Kidney (tissue), 14 donors: Measurements from ENCODE around the gene FBXO4. TPM values are rescaled to one million over a fixed set of nuclear protein-coding genes. Genes with fewer than 3 reads are reported as not detected.

Source experiments
- DNase-seq, 5 donors: peaks; one replicate each; pipeline ENCODE4 v3.0.0-alpha.2; 2013 to 2020
- FAIRE-seq: peaks from 2 replicates; lab custom pipeline; 2012; peaks lifted over from hg19 to GRCh38; lab: Jason Lieb, UNC
- H3K27ac ChIP-seq, 2 donors: one replicate each; pipeline ENCODE4 v1.7.0; 2013; ENCODE audit warnings: low read depth in 2 of 2, low read length in 2 of 2, inconsistent platforms in 1 of 2
- H3K27me3 ChIP-seq: one replicate; pipeline ENCODE4 v1.7.1; 2013; ENCODE audit warnings: low read length, inconsistent platforms; ENCODE audit not compliant: control insufficient read depth, insufficient read depth
- H3K36me3 ChIP-seq, 3 donors: one replicate each; pipeline versions ENCODE4 v1.7.0 to v1.7.1; 2013; ENCODE audit warnings: low read length in 3 of 3, control low read depth in 1 of 3, inconsistent platforms in 1 of 3; ENCODE audit not compliant: insufficient read depth in 3 of 3, control insufficient read depth in 2 of 3
- H3K4me1 ChIP-seq, 3 donors: one replicate each; pipeline versions ENCODE4 v1.7.0 to v1.7.1; 2013; ENCODE audit warnings: low read length in 3 of 3, inconsistent platforms in 1 of 3, low read depth in 1 of 3; ENCODE audit not compliant: control insufficient read depth in 2 of 3, insufficient read depth in 2 of 3
- H3K4me3 ChIP-seq, 3 donors: one replicate each; pipeline versions ENCODE4 v1.7.0 to v1.8.1; 2013; ENCODE audit warnings: low read length in 3 of 3, control low read depth in 1 of 3, inconsistent platforms in 1 of 3
- H3K9ac ChIP-seq, 3 donors: one replicate each; pipeline versions ENCODE4 v1.7.0 to v1.7.1; 2013; ENCODE audit warnings: low read length in 3 of 3, control low read depth in 1 of 3, inconsistent platforms in 1 of 3
- H3K9me3 ChIP-seq, 3 donors: one replicate each; pipeline versions ENCODE4 v1.7.0 to v1.7.1; 2013; ENCODE audit warnings: low read length in 3 of 3, control low read depth in 1 of 3, inconsistent platforms in 1 of 3; ENCODE audit not compliant: control insufficient read depth in 2 of 3, insufficient read depth in 1 of 3
- intact Hi-C: fragments of 100-400 bp; cut with DNase I; formaldehyde crosslinking; loops from one replicate; pipeline ENCODE4 v1.11.1; 2022
- polyA plus RNA-seq: library from polyadenylated mRNA; stranded (reverse); fragments of 350-450 nt; fragmentation: Illumina TruSeq; extraction: RNeasy Lipid Tissue Mini Kit (QIAGEN cat#74804); gene quantifications from one replicate; pipeline ENCODE4 v1.2.3, GENCODE V29; 2014; ENCODE audit warnings: low read depth, low replicate concordance; ENCODE audit not compliant: insufficient read depth
- total RNA-seq: library from RNA; stranded (reverse); fragmentation: NEBNext Ultra II Directional; extraction: Animal tissue kit (Norgen Biotek cat#: 25700); gene quantifications from one replicate; pipeline ENCODE4 v1.2.1, GENCODE V29; 2021
- TF ChIP-seq, protein P1 (sequence below): IDR thresholded peaks from 3 replicates; pipeline ENCODE4 v1.5.1; 2012; ENCODE audit warnings: mild to moderate bottlenecking, moderate library complexity, borderline replicate concordance; ENCODE audit not compliant: insufficient read depth; ENCODE audit errors: extremely low read depth
- donor health status: control.
- donor health status: control.
- donor health status: control.
- donor health status: control.
- donor health status: control.
- donor health status: DM: yes; HTN: yes; CAD: no.
- donor health status: Normal renal cell carcinoma (clear cell type).

The FBXO4 gene
- total and polyA plus RNA-seq, 2 donors from 2014 or later = 7.8 to 12.8 TPM

DNA sequence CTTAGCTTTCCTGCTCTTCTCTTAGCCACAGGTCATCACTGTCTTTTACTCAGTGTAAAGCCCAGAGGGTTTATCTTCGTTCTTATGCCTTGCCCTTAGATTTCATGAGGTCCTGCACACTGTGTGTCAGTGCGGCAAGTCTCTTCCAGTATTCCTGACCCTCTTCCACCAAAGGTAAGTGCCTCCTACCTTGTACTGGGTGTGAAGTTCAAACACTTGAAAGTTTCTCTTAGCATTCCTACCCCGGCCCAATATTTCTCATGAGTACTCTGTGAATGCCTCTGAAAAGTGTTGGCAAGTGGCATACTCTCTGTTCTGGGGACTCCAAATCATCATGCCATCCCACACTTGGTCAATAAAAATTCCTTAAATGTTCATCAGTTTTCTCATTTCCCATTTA, 37.4 kb downstream of the FBXO4 start:
- no peaks in the 10 kb centered on the region for H3K27me3 ChIP-seq

DNA sequence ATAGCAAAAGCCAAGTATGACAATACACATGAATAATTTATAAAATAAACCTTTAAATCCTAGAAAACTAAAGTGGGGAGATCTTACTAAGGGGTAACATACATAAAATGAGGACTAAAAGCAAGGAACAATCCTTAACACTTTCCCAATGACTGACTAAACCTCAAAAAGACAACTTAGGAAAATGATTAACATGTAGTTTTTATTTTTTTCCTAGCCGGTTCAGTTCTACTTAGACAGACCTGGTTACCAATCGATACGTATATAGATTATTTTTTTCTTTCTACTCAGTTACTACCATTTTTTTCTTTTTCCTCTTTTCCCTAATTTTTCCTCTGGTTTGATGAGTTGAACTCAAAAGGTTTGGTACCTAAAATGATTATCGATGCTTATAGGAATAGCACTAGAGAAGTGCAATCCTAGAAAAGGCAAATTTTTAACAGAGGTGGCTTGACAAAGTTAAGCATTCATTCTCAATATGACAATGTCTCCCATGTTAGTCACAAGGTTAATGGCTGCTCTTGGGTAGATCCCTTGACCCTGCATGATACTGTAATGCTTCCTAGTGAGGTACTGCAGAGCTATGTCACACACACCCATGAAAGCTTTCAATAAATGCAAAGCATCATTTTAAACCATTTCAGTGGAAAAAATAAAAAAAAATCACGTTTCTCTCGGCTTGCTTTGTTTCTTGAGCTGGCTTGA, 41.5 kb downstream of the FBXO4 start:
- intact Hi-C loops = no loop called here
- TF ChIP-seq, protein P1, sequence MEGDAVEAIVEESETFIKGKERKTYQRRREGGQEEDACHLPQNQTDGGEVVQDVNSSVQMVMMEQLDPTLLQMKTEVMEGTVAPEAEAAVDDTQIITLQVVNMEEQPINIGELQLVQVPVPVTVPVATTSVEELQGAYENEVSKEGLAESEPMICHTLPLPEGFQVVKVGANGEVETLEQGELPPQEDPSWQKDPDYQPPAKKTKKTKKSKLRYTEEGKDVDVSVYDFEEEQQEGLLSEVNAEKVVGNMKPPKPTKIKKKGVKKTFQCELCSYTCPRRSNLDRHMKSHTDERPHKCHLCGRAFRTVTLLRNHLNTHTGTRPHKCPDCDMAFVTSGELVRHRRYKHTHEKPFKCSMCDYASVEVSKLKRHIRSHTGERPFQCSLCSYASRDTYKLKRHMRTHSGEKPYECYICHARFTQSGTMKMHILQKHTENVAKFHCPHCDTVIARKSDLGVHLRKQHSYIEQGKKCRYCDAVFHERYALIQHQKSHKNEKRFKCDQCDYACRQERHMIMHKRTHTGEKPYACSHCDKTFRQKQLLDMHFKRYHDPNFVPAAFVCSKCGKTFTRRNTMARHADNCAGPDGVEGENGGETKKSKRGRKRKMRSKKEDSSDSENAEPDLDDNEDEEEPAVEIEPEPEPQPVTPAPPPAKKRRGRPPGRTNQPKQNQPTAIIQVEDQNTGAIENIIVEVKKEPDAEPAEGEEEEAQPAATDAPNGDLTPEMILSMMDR = no peak
- no peak for FAIRE-seq

More for the DNA sequence above, 37.4 kb downstream of the FBXO4 start:
- Histone ChIP-seq H3K9me3 (peaks cover 0 to 7% (median 0%) of the 10 kb centered on the region in 3 donors), H3K36me3 (no peaks in the 10 kb centered on the region), H3K27ac (no peak overlapping the region), H3K9ac (no peak overlapping the region), H3K4me1 (no peaks in the 10 kb centered on the region), H3K4me3 (no peak overlapping the region)
- TF ChIP-seq, protein P1 = no peak
- DNase-seq = no peak
- intact Hi-C loops = no loop called here
- FAIRE-seq = no peak

DNA sequence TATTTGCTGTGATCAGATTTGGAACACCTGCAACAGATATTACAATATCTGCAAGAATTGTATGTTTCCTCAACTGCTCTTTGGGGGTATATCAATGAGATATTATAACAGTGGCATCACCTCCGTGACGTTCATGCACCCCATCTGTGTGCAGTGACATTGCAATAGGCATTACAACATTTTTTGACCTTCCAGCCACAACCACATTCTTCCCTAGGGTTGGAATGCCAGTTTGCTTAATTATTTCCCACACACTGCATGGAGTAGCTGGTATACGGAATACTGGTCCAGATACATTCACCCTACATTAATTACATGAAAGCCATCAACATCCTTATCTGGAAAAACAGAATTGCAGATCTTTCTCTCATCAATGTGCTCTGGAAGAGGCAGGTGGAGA, 42.3 kb downstream of the FBXO4 start:
- FAIRE-seq (no peak), DNase-seq (no peak)
- no peaks in the 10 kb centered on the region for H3K36me3 ChIP-seq
- no peaks in the 10 kb centered on the region for H3K4me1 ChIP-seq
- H3K27ac ChIP-seq = no peak overlapping the region
- no peaks in the 10 kb centered on the region for H3K9me3 ChIP-seq
- H3K9ac ChIP-seq = no peak overlapping the region
- intact Hi-C loops = no loop called here
- H3K27me3 ChIP-seq = no peaks in the 10 kb centered on the region
- H3K4me3 ChIP-seq = no peak overlapping the region
- TF ChIP-seq, protein P1 = no peak

More for the DNA sequence above, 41.5 kb downstream of the FBXO4 start:
- DNase-seq = no peak
- Histone ChIP-seq H3K27me3 (no peaks in the 10 kb centered on the region), H3K36me3 (no peaks in the 10 kb centered on the region), H3K4me3 (no peak overlapping the region), H3K27ac (no peak overlapping the region), H3K4me1 (no peaks in the 10 kb centered on the region), H3K9ac (no peak overlapping the region), H3K9me3 (no peaks in the 10 kb centered on the region)
